PC-3 (cell line): ENCODE results near the gene MRLN. TPM values are rescaled to one million over a fixed set of nuclear protein-coding genes. Genes with fewer than 3 reads are reported as not detected.
"Not testable (repeated sequence)": the region's sequence is repeated elsewhere in the genome, so short reads cannot be mapped to it uniquely, and the experiment has no call there.

Source experiments
- ATAC-seq: fragments of 200-7000 bp; cut with Tn5 transposase; 2 replicates; pipeline ENCODE4 v1.9.1; 2020; ENCODE audit warnings: mild to moderate bottlenecking, moderate library complexity
- BruUV-seq: library from RNA; stranded (reverse); fragments of 400-500 nt; replicated peaks from 2 replicates; lab custom pipeline; 2021; lab: Mats Ljungman, UMichigan
- CTCF ChIA-PET: fragments of 300-600 bp; sonication (Branson Sonifier 250); formaldehyde crosslinking; loops from one replicate; lab custom pipeline; 2022; ENCODE audit warnings: antibody characterized with exemption; lab: Charles Lee
- POLR2A ChIA-PET: fragments of 300-600 bp; sonication (Branson Sonifier 250); formaldehyde crosslinking; loops from one replicate; lab custom pipeline; 2022; ENCODE audit warnings: antibody characterized with exemption; ENCODE audit not compliant: unreplicated experiment; lab: Charles Lee
- DNase-seq: peaks from one replicate; pipeline ENCODE4 v3.0.0-alpha.2; 2015
- H2AFZ ChIP-seq: fragments of 300-600 bp; sonication (generic); 2 replicates; pipeline ENCODE4 v1.6.0; 2016; ENCODE audit warnings: antibody characterized with exemption, low read length
- H3F3A ChIP-seq: fragments of 300-600 bp; sonication (generic); one replicate; pipeline ENCODE4 v1.6.0; 2017; ENCODE audit warnings: antibody characterized with exemption, low read length, control low read depth, mild to moderate bottlenecking; ENCODE audit not compliant: unreplicated experiment
- H3K27ac ChIP-seq: fragments of 300-600 bp; sonication (generic); 2 replicates; pipeline ENCODE4 v1.5.1; 2016; ENCODE audit warnings: mild to moderate bottlenecking, low read length
- H3K27me3 ChIP-seq: fragments of 300-600 bp; sonication (generic); 2 replicates; pipeline ENCODE4 v1.6.1; 2016; ENCODE audit warnings: low read length, mixed read lengths
- H3K36me3 ChIP-seq: fragments of 300-600 bp; sonication (generic); 2 replicates; pipeline ENCODE4 v1.6.1; 2016; ENCODE audit warnings: low read depth, mixed run types, low read length, mixed read lengths
- H3K4me1 ChIP-seq: fragments of 300-600 bp; sonication (generic); 2 replicates; pipeline ENCODE4 v1.5.1; 2016; ENCODE audit warnings: low read length; ENCODE audit not compliant: insufficient read depth
- H3K4me2 ChIP-seq: fragments of 300-600 bp; sonication (generic); 2 replicates; pipeline ENCODE4 v1.6.0; 2016; ENCODE audit warnings: low read length
- H3K4me3 ChIP-seq: fragments of 300-600 bp; sonication (generic); 2 replicates; pipeline ENCODE4 v1.5.1; 2016; ENCODE audit warnings: mild to moderate bottlenecking, low read length, mixed read lengths
- H3K79me2 ChIP-seq: fragments of 300-600 bp; sonication (generic); 2 replicates; pipeline ENCODE4 v1.6.1; 2017; ENCODE audit warnings: low read length, mixed read lengths
- H3K9ac ChIP-seq: fragments of 300-600 bp; sonication (generic); 2 replicates; pipeline ENCODE4 v1.6.0; 2016; ENCODE audit warnings: mild to moderate bottlenecking, low read length
- H3K9me2 ChIP-seq: fragments of 300-600 bp; sonication (generic); replicated peaks from 2 replicates; pipeline ENCODE4 v1.6.1; 2016; ENCODE audit warnings: mixed run types, low read length, mixed read lengths
- H3K9me3 ChIP-seq: fragments of 300-600 bp; sonication (generic); 2 replicates; pipeline ENCODE4 v1.6.1; 2016; ENCODE audit warnings: low read length, mixed read lengths
- H4K20me1 ChIP-seq: fragments of 300-600 bp; sonication (generic); 2 replicates; pipeline ENCODE4 v1.6.1; 2016; ENCODE audit warnings: low read length, mixed read lengths
- EZH2 ChIP-seq: fragments of 300-600 bp; sonication (generic); IDR thresholded peaks from one replicate; pipeline ENCODE4 v1.6.1; 2017; ENCODE audit warnings: antibody characterized with exemption, mild to moderate bottlenecking, low read length; ENCODE audit not compliant: unreplicated experiment
- EZH2phosphoT487 ChIP-seq: fragments of 300-600 bp; sonication (generic); IDR thresholded peaks from 2 replicates; pipeline ENCODE4 v1.6.1; 2018; ENCODE audit warnings: mild to moderate bottlenecking, antibody characterized with exemption, low read length, borderline replicate concordance
- intact Hi-C: fragments of 100-400 bp; cut with micrococcal nuclease; formaldehyde crosslinking; loops from 2 replicates; pipeline ENCODE4 v1.9.0; 2023
- total RNA-seq: library from RNA; depleted of rRNA; stranded (reverse); fragments of >200 nt; gene quantifications from 2 replicates; pipeline ENCODE4 v1.2.3, GENCODE V29; 2014
- TF ChIP-seq, protein P1 (sequence below): fragments of 300-600 bp; sonication (generic); conservative IDR thresholded peaks from 2 replicates; pipeline ENCODE4 v1.5.1; 2017; ENCODE audit warnings: antibody characterized with exemption, low read depth, mild to moderate bottlenecking, low read length

The MRLN gene
- total RNA-seq, 1 experiment from 2014 or later = not detected

DNA sequence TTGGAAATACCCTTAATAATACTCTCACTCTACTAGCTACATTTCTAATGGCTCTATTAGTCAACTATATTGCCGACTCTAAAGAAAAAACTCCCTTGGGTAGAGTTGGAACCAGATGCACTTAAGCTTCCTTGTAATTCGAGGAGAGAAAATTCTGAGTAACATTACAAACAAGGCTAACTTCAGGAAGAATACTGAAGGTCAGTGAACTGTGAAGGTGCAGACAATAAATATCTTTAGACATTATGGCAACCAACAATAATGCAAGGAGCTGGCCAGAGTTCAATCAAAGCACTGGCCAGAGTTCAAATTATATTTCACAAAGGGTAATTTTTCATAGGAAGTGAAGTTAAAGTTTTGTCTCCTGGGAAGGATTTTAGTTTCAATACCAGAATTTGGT lies 40.7 kb upstream of the MRLN start:
- Histone ChIP-seq H3K4me1 (peaks cover 27% of the 10 kb centered on the region), H4K20me1 (no peaks in the 10 kb centered on the region), H3K27ac (peak overlapping the region; percentile 83), H3K9me3 (no peaks in the 10 kb centered on the region), H3K79me2 (no peaks in the 10 kb centered on the region), H3K9me2 (no peaks in the 10 kb centered on the region), H3K27me3 (no peaks in the 10 kb centered on the region), H3K4me3 (peak overlapping the region; percentile 25; the same call in 1 of the 2 replicates), H3K36me3 (peaks cover 47% of the 10 kb centered on the region), H2AFZ (no peak overlapping the region), H3F3A (peaks cover 6% of the 10 kb centered on the region), H3K4me2 (peak overlapping the region; percentile 52), H3K9ac (peak overlapping the region; percentile 29)
- peak; percentile 92 for DNase-seq
- TF ChIP-seq EZH2 (no peak), EZH2phosphoT487 (no peak)
- TF ChIP-seq, protein P1, sequence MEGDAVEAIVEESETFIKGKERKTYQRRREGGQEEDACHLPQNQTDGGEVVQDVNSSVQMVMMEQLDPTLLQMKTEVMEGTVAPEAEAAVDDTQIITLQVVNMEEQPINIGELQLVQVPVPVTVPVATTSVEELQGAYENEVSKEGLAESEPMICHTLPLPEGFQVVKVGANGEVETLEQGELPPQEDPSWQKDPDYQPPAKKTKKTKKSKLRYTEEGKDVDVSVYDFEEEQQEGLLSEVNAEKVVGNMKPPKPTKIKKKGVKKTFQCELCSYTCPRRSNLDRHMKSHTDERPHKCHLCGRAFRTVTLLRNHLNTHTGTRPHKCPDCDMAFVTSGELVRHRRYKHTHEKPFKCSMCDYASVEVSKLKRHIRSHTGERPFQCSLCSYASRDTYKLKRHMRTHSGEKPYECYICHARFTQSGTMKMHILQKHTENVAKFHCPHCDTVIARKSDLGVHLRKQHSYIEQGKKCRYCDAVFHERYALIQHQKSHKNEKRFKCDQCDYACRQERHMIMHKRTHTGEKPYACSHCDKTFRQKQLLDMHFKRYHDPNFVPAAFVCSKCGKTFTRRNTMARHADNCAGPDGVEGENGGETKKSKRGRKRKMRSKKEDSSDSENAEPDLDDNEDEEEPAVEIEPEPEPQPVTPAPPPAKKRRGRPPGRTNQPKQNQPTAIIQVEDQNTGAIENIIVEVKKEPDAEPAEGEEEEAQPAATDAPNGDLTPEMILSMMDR = no peak
- ChIA-PET CTCF (interaction anchor here (0.6 to 1.5 kb wide), 6 partner anchors 27 to 168 kb away, joined by 3 to 8 read pairs (median 5); no protein-coding TSS in a partner anchor), POLR2A (interaction anchor here (0.6 to 1.2 kb wide), 2 partner anchors 13 to 92 kb away, joined by 6 to 7 read pairs; no protein-coding TSS in a partner anchor)
- ATAC-seq = peak; percentile 97
- no TSS peak for BruUV-seq
- intact Hi-C loops = loop anchor here (1.0 to 2.0 kb wide), 2 partner anchors 85 to 168 kb away; partner anchors contain the start of gene SLC16A9

DNA sequence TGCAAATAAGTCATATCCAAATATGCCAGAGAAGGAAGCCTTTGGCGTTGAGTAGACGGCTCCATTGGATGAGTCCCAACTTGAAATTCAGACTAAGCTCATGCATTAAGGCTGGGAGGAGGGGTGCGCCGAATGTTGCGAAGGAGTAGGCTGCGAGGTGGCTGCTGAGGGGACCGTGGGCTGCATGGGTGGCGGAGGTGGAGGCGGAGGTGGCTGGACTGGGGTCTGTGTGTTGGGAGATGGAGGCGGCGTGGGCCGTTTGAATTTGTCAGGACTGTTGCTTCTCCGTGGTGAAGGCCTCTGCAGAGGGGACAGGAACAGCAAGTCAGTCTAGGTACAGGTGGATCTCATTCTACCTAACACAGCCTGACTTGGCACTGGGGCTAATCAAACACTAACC lies 39.6 kb upstream of the MRLN start:
- no peak overlapping the region for H2AFZ ChIP-seq
- H3K36me3 ChIP-seq = peaks cover 44% of the 10 kb centered on the region
- DNase-seq (no peak), ATAC-seq (no peak)
- no peak overlapping the region for H3K9ac ChIP-seq
- no peaks in the 10 kb centered on the region for H4K20me1 ChIP-seq
- H3K4me3 ChIP-seq = no peak overlapping the region
- H3F3A ChIP-seq = peaks cover 6% of the 10 kb centered on the region
- TF ChIP-seq, protein P1 = no peak
- TF ChIP-seq EZH2 (no peak), EZH2phosphoT487 (no peak)
- H3K4me1 ChIP-seq = peaks cover 27% of the 10 kb centered on the region
- no peak overlapping the region for H3K27ac ChIP-seq
- H3K9me3 ChIP-seq = no peaks in the 10 kb centered on the region
- no peaks in the 10 kb centered on the region for H3K79me2 ChIP-seq
- ChIA-PET CTCF (no interaction called here), POLR2A (interaction anchor here (0.6 kb wide), 1 partner anchor 38 kb away, joined by 4 read pairs; no protein-coding TSS in a partner anchor)
- H3K9me2 ChIP-seq = no peaks in the 10 kb centered on the region
- no peak overlapping the region for H3K4me2 ChIP-seq
- no peaks in the 10 kb centered on the region for H3K27me3 ChIP-seq
- intact Hi-C loops = no loop called here
- BruUV-seq = no TSS peak

DNA sequence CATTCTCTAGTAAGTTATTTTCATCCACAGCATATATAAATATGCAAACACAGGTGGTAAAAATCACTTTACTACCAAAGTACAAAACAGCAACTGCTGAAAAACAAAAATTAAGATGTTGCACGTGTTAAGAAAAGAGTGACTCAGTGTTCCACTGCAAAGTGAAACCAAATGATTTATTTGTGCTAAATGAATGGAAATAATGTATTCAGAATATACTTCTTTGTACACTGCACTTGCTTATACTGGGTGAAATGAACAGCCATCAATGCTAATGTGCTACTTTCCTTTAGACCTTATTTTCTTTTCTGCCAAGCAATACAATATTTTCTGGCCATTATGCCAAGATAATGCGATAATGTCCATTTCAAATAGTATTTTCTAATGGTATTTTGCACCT lies 38.3 kb upstream of the MRLN start:
- H3K9me2 ChIP-seq = no peaks in the 10 kb centered on the region
- ChIA-PET CTCF (no interaction called here), POLR2A (no interaction called here)
- BruUV-seq = TSS peak; percentile 18
- peaks cover 6% of the 10 kb centered on the region for H3F3A ChIP-seq
- ATAC-seq = no peak
- H3K4me1 ChIP-seq = peaks cover 27% of the 10 kb centered on the region
- H3K79me2 ChIP-seq = no peaks in the 10 kb centered on the region
- no peak for DNase-seq
- H3K9me3 ChIP-seq = no peaks in the 10 kb centered on the region
- H3K4me2 ChIP-seq = no peak overlapping the region
- no peak overlapping the region for H3K4me3 ChIP-seq
- intact Hi-C loops = no loop called here
- no peak for TF ChIP-seq EZH2phosphoT487
- TF ChIP-seq, protein P1 = no peak
- TF ChIP-seq EZH2 = no peak
- H3K27me3 ChIP-seq = no peaks in the 10 kb centered on the region
- peaks cover 39% of the 10 kb centered on the region for H3K36me3 ChIP-seq
- H4K20me1 ChIP-seq = no peaks in the 10 kb centered on the region
- no peak overlapping the region for H3K9ac ChIP-seq
- no peak overlapping the region for H3K27ac ChIP-seq
- H2AFZ ChIP-seq = no peak overlapping the region

DNA sequence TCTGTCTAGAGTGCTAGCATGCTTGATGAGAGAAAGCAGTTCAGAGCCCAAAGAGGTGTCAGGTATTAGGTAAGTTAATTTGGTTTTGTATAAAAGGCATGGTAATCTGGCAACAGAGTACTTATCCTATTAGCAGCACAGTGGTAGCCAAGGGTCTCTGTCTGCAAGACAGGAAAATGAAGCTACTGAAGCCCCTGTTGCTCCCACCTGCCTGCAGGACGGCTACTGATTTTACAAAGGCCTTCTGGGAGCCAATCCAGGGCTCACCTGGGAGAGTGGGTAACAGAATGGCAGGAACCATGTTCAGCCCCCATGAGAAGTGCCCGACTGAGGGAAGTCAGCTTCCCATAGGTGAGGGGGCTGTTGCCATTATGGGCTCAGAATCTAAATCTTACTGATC lies 36.8 kb upstream of the MRLN start:
- H3K79me2 ChIP-seq, H3K27ac ChIP-seq, H3K9me3 ChIP-seq, H3K9me2 ChIP-seq, H4K20me1 ChIP-seq, BruUV-seq, H3K27me3 ChIP-seq, CTCF ChIA-PET, H3K4me2 ChIP-seq, H3F3A ChIP-seq, H3K4me3 ChIP-seq, POLR2A ChIA-PET, H2AFZ ChIP-seq, DNase-seq, intact Hi-C loops, ATAC-seq, H3K9ac ChIP-seq: not testable (repeated sequence)
- H3K4me1 ChIP-seq = peaks cover 26% of the 10 kb centered on the region
- peaks cover 36% of the 10 kb centered on the region for H3K36me3 ChIP-seq
